Esophagus muscularis mucosa (tissue), 4 donors: ENCODE results near the gene ATF6. TPM values are rescaled to one million over a fixed set of nuclear protein-coding genes. Genes with fewer than 3 reads are reported as not detected.

Experiments used
- DNase-seq: peaks from one replicate; pipeline ENCODE4 v3.0.0-alpha.2; 2017; ENCODE audit errors: extremely low spot score
- H3K27ac ChIP-seq, 4 donors: fragments of 200-600 bp; sonication (generic); replicated peaks in 1 of 4; 1 replicate in 3 of 4; 2 replicates in 1 of 4; pipeline ENCODE4 v1.5.1; 2016 to 2019; ENCODE audit warnings: mild to moderate bottlenecking in 1 of 4
- H3K27me3 ChIP-seq, 4 donors: fragments of 200-600 bp; sonication (generic); one replicate each; pipeline versions ENCODE4 v1.5.1 to v1.6.0; 2016 to 2019
- H3K36me3 ChIP-seq, 4 donors: fragments of 200-600 bp; sonication (generic); one replicate each; pipeline ENCODE4 v1.5.1; 2016 to 2019
- H3K4me1 ChIP-seq, 4 donors: fragments of 200-600 bp; sonication (generic); one replicate each; pipeline ENCODE4 v1.5.1; 2016 to 2019
- H3K4me3 ChIP-seq, 4 donors: fragments of 200-600 bp; sonication (generic); 1 replicate in 2 of 4; 2 replicates in 2 of 4; pipeline ENCODE4 v1.5.1; 2016 to 2019; ENCODE audit warnings: mild to moderate bottlenecking in 4 of 4, moderate library complexity in 1 of 4
- H3K9me3 ChIP-seq, 4 donors: fragments of 200-600 bp; sonication (generic); 1 replicate in 3 of 4; 2 replicates in 1 of 4; pipeline ENCODE4 v1.5.1; 2016 to 2019
- EP300 ChIP-seq: sonication (generic); formaldehyde crosslinking; IDR thresholded peaks from one replicate; pipeline ENCODE4 v1.6.1; 2017; ENCODE audit warnings: antibody characterized with exemption
- POLR2A ChIP-seq: fragments of 450-650 bp; IDR thresholded peaks from one replicate; pipeline ENCODE4 v1.6.1; 2017; ENCODE audit warnings: antibody characterized with exemption, moderate library complexity, mild to moderate bottlenecking, low read depth
- POLR2AphosphoS5 ChIP-seq, 2 donors: sonication (generic); formaldehyde crosslinking; IDR thresholded peaks; one replicate each; pipeline ENCODE4 v1.6.1; 2017; ENCODE audit warnings: antibody characterized with exemption in 2 of 2
- WGBS: methylation state at CpG from one replicate; pipeline ENCODE4 v1.1.5; 2018; 5-methylcytosine and 5-hydroxymethylcytosine counted together
- intact Hi-C: fragments of 100-400 bp; cut with DNase I; formaldehyde crosslinking; loops from one replicate; pipeline ENCODE4 v1.15.1; 2023
- total RNA-seq, 4 donors: library from RNA; depleted of rRNA; stranded (reverse); fragments of >200 nt; gene quantifications; one replicate each; pipeline versions ENCODE4 v1.1.0 to v1.2.1, GENCODE V29; 2016
- TF ChIP-seq, protein P1 (sequence below), 3 experiments: fragments of 200-600 bp in 2 of 3; fragments of 450-650 bp in 1 of 3; sonication (generic) in 2 of 3; IDR thresholded peaks; one replicate each; pipeline ENCODE4 v1.5.1; 2017 to 2019; ENCODE audit warnings: antibody characterized with exemption in 3 of 3, mild to moderate bottlenecking in 2 of 3, moderate library complexity in 1 of 3

ATF6 gene
- total RNA-seq, 4 donors from 2014 or later = 24.5 to 30.6 (median 27.4) TPM

DNA sequence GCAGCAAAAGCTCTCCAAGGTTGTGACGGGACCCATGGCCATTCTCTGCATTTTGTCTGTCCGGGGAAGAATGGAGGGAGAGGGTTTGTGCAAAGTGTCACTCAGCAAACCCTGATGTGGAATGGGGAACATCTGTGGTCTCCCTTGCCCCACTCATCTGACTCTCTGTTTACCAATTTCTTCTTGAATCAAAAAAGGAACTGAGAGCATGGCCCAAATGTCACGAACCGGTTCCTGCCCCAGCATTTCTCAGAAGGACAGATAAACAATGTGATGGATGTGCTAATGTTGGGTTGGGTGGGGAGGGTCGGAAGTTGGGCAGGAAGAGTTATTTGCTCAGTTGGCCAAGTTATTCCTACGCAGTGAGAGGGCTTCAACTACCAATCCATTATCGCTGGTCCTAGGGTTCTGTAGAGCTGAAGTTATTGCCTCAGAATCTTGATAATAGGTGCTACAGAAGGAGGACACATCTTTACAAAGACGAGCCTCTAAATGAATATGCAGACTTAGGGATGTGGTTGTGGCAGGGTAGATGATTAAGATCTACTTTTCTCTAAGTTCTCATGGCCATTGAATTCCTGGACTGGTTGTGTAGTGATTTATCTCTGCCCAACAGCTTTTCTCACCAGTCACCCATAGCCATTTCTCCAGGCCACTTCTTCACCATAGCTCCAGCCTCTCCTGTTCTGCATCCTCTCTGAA lies 26.1 kb upstream of the ATF6 start:
- 63% methylated on average over 8 of the region's 8 CpGs for WGBS
- no peak overlapping the region for H3K4me3 ChIP-seq
- intact Hi-C loops = loop anchor here (10.0 kb wide), 2 partner anchors 175 to 255 kb away; no protein-coding TSS in a partner anchor
- H3K4me1 ChIP-seq = peaks cover 0 to 5% (median 0%) of the 10 kb centered on the region in 4 donors
- TF ChIP-seq, protein P1, sequence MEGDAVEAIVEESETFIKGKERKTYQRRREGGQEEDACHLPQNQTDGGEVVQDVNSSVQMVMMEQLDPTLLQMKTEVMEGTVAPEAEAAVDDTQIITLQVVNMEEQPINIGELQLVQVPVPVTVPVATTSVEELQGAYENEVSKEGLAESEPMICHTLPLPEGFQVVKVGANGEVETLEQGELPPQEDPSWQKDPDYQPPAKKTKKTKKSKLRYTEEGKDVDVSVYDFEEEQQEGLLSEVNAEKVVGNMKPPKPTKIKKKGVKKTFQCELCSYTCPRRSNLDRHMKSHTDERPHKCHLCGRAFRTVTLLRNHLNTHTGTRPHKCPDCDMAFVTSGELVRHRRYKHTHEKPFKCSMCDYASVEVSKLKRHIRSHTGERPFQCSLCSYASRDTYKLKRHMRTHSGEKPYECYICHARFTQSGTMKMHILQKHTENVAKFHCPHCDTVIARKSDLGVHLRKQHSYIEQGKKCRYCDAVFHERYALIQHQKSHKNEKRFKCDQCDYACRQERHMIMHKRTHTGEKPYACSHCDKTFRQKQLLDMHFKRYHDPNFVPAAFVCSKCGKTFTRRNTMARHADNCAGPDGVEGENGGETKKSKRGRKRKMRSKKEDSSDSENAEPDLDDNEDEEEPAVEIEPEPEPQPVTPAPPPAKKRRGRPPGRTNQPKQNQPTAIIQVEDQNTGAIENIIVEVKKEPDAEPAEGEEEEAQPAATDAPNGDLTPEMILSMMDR (IDR thresholded peaks at IDR 0.05) = no peak
- TF ChIP-seq POLR2A = no peak
- no peak for TF ChIP-seq POLR2AphosphoS5 (IDR thresholded peaks at IDR 0.05)
- TF ChIP-seq EP300 = no peak
- peak overlapping the region in 1 of 4 donors; percentile 38 for H3K27ac ChIP-seq
- no peak for DNase-seq
- no peaks in the 10 kb centered on the region for H3K9me3 ChIP-seq
- H3K36me3 ChIP-seq = no peaks in the 10 kb centered on the region
- H3K27me3 ChIP-seq = peaks cover 0 to 20% (median 0%) of the 10 kb centered on the region in 4 donors

GRCh38 chr1:161740921-161741320 lies 25.2 kb upstream of the ATF6 start:
- Histone ChIP-seq H3K27ac (peak overlapping the region in 1 of 4 donors; percentile 38), H3K36me3 (no peaks in the 10 kb centered on the region)

DNA sequence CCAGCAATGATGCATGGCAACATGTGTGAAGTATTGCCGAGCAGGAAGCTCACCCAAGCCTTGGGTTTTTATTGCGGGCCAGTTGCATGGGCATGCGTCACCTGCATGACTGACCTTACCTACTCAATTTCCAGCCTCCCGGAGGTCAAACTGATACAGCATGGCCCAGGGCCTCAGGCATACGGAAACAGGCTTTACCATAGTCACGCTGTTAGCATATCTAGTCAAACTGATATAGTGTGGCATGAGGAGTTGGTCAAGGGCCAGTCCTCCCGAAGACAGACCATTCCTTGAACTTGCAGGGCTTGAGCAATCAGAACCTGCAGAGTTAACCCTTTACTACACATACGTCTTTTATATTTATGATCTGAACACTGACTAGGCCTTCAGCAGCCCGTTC lies 22.9 kb upstream of the ATF6 start:
- Histone ChIP-seq H3K27ac (no peak overlapping the region), H3K4me1 (peaks cover 0 to 5% (median 0%) of the 10 kb centered on the region in 4 donors), H3K4me3 (no peak overlapping the region), H3K9me3 (no peaks in the 10 kb centered on the region), H3K36me3 (no peaks in the 10 kb centered on the region), H3K27me3 (peaks cover 0 to 19% (median 3%) of the 10 kb centered on the region in 4 donors)
- 67% methylated on average over 3 of the region's 9 CpGs for whole genome bisulfite sequencing
- intact Hi-C loops = loop anchor here (10.0 kb wide), 2 partner anchors 178 to 258 kb away; no protein-coding TSS in a partner anchor
- no peak for TF ChIP-seq EP300
- TF ChIP-seq POLR2A = no peak
- TF ChIP-seq POLR2AphosphoS5 (IDR thresholded peaks at IDR 0.05) = no peak
- TF ChIP-seq, protein P1 (IDR thresholded peaks at IDR 0.05) = no peak
- no peak for DNase-seq

More at GRCh38 chr1:161740921-161741320, 25.2 kb upstream of the ATF6 start:
- H3K9me3 ChIP-seq = no peaks in the 10 kb centered on the region
- TF ChIP-seq POLR2AphosphoS5 (IDR thresholded peaks at IDR 0.05) = no peak
- TF ChIP-seq, protein P1 (IDR thresholded peaks at IDR 0.05) = no peak
- no peak for TF ChIP-seq POLR2A
- no peak for TF ChIP-seq EP300
- no peak for DNase-seq
- intact Hi-C loops = loop anchor here (10.0 kb wide), 2 partner anchors 176 to 256 kb away; no protein-coding TSS in a partner anchor
- no peak overlapping the region for H3K4me3 ChIP-seq
- 77% methylated on average over 6 of the region's 6 CpGs for WGBS
- H3K27me3 ChIP-seq = peaks cover 0 to 26% (median 3%) of the 10 kb centered on the region in 4 donors
- peaks cover 0 to 5% (median 0%) of the 10 kb centered on the region in 4 donors for H3K4me1 ChIP-seq

DNA sequence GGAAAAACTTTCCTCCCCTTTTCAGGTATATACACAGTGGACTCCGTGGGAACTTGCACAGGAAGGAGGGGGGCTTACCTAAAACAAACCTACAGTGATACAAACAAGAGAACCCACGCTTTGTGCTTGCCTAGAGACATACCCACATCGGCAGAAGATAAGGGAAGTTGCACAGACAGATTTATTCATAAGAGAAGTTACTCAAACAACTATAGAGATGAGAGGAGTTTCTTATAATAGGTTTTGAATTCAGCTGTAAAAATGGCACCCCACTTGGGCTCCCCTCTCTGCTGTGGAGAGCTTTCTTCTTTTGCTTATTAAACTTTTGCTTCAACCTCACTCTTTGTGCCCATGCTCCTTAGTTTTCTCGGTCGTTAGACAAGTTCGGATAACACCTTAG lies 18.3 kb upstream of the ATF6 start:
- H3K27me3 ChIP-seq = peaks cover 0 to 6% (median 3%) of the 10 kb centered on the region in 4 donors
- no peaks in the 10 kb centered on the region for H3K9me3 ChIP-seq
- peaks cover 14 to 26% (median 18%) of the 10 kb centered on the region in 4 donors for H3K4me1 ChIP-seq
- TF ChIP-seq POLR2AphosphoS5 (IDR thresholded peaks at IDR 0.05) = no peak
- TF ChIP-seq, protein P1 (IDR thresholded peaks at IDR 0.05) = no peak
- no peak for TF ChIP-seq EP300
- TF ChIP-seq POLR2A = no peak
- 64% methylated on average over 6 of the region's 6 CpGs for WGBS
- intact Hi-C loops = loop anchor here (10.0 kb wide), 2 partner anchors 183 to 263 kb away; no protein-coding TSS in a partner anchor
- no peak overlapping the region for H3K27ac ChIP-seq
- no peak overlapping the region for H3K4me3 ChIP-seq
- peaks cover 4 to 14% (median 12%) of the 10 kb centered on the region in 4 donors for H3K36me3 ChIP-seq
- DNase-seq = no peak
